C4-2B (cell line): Measurements from ENCODE around the gene WDR48.

Experiments used
- ZFX ChIP-seq: fragments of 450-650 bp; IDR thresholded peaks from 2 replicates; pipeline ENCODE4 v1.6.1; 2017
- TF ChIP-seq, protein P1 (sequence below): fragments of 450-650 bp; conservative IDR thresholded peaks from 2 replicates; pipeline ENCODE4 v1.5.1; 2017; ENCODE audit warnings: mild to moderate bottlenecking

DNA sequence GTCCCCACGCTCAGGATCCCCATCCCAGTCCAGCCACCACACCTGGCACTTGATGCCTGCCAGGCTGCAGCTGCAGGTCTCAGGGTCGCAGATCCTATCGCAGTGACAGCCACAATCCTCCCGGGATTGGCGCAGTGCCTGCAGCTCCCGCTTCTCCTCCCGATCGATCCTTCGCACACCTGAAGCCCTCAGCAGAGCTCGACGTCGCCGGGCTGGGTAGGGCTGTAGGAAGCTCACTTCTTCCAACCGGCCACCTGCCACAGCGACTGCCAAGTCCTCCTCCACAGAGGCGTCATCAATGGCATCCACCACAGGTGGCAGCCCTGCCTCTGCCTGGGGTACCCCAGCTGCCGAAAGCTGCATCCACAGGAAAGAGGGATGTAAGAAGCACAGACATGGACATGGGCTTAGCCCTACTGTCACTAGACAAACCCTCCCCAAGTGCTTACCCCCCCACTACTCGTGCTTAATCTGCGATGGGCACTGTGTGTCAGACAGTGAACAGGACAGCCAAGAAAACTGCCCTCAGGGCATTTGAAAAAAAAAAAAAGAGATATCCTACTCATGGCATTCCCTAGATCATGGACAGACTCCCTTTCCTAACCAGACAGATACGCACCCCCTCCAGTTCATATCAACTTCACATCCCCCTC, 92.4 kb downstream of the WDR48 start:
- TF ChIP-seq, protein P1, sequence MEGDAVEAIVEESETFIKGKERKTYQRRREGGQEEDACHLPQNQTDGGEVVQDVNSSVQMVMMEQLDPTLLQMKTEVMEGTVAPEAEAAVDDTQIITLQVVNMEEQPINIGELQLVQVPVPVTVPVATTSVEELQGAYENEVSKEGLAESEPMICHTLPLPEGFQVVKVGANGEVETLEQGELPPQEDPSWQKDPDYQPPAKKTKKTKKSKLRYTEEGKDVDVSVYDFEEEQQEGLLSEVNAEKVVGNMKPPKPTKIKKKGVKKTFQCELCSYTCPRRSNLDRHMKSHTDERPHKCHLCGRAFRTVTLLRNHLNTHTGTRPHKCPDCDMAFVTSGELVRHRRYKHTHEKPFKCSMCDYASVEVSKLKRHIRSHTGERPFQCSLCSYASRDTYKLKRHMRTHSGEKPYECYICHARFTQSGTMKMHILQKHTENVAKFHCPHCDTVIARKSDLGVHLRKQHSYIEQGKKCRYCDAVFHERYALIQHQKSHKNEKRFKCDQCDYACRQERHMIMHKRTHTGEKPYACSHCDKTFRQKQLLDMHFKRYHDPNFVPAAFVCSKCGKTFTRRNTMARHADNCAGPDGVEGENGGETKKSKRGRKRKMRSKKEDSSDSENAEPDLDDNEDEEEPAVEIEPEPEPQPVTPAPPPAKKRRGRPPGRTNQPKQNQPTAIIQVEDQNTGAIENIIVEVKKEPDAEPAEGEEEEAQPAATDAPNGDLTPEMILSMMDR: no peak
- TF ChIP-seq ZFX: no peak
